Stromal cell of bone marrow (primary cell): ENCODE measurements around the gene SLC44A4.
"Not testable (repeated sequence)": the region's sequence is repeated elsewhere in the genome, so short reads cannot be mapped to it uniquely, and the experiment has no call there.

Source experiments
- DNase-seq: peaks from one replicate; pipeline ENCODE4 v3.0.0-alpha.2; 2012; ENCODE audit warnings: low read depth

The SLC44A4 gene

GRCh38 chr6:31858707-31859106, 20.1 kb downstream of the SLC44A4 start:
- DNase-seq, result no peak

DNA sequence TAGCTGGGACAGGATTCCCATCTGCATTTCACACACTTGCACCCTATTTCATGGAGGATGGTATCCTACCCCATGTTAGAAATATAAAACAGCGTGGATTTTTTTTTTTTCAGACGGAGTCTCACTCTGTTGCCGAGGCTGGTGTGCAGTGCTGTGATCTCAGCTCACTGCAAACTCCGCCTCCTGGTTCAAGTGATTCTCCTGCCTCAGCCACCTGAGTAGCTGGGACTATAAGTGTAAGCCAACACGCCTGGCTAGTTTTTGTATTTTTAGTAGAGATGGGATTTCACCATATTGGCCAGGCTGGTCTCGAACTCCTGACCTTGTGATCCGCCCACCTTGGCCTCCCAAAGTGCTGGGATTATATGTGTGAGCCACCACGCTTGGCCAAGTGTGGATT, 21.0 kb downstream of the SLC44A4 start:
- DNase-seq, result not testable (repeated sequence)

DNA sequence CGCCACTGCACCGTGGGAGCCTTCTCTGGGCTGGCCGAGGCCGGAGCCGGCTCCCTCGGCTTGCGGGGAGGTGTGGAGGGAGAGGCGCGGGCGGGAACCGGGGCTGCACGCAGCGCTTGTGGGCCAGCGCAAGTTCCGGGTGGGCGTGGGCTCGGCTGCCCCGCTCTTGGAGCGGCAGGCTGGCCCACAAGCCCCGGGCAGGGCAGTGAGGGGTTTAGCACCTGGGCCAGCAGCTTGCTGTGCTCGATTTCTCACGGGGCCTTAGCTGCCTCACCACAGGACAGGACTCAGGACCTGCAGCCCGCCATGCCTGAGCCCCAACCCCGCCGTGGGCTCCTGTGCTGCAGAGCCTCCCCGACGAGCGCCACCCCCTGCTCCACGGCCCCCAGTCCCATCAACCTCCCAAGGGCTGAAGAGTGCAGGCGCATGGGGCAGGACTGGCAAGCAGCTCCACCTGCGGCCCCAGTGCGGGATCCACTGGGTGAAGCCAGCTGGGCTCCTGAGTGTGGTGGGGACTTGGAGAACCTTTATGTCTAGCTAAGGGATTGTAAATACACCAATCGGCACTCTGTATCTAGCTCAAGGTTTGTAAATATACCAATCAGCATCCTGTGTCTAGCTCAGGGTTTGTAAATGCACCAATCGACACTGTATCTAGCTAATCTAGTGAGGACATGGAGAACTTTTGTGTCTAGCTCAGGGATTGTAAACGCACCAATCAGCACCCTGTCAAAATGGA, 26.6 kb downstream of the SLC44A4 start:
- not testable (repeated sequence) for DNase-seq

GRCh38 chr6:31851485-31851832, 27.3 kb downstream of the SLC44A4 start:
- DNase-seq, result no peak

- no peak for DNase-seq
Observed at GRCh38 chr6:31850765-31851484, 27.9 kb downstream of the SLC44A4 start.

GRCh38 chr6:31847276-31847978, 31.4 kb downstream of the SLC44A4 start:
- DNase-seq, result no peak

GRCh38 chr6:31844507-31844906, 34.3 kb downstream of the SLC44A4 start:
- DNase-seq, result no peak

DNA sequence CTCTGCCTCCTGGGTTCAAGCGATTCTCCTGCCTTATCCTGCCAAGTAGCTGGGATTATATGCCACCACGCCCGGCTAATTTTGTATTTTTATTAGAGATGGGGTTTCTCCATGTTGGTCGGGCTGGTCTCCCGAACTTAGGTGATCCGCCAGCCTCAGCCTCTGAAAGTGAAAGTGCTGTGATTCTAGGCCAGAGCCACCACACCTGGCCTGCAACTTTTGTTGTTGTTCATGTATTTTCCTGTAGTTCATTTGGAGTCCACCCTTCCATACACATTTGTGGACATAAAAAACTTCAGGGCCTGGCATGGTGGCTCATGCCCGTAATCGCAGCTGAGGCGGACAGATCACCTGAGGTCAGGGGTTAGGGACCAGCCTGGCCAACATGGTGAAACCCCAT, 36.7 kb downstream of the SLC44A4 start:
- DNase-seq, result no peak

DNA sequence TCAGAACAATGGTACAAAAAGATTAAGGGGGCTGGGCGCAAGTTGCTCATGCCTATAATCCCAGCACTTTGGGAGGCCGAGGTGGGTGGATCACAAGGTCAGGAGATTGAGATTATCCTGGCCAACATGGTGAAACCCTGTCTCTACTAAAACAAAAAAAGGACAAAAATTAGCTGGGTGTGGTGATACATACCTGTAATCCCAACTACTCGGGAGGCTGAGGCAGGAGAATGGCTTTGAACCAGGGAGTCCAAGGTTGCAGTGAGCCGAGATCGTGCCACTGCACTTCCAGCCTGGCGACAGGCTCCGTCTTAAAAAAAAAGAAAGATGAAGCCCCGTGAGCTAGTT, 39.0 kb downstream of the SLC44A4 start:
- DNase-seq, result not testable (repeated sequence)

DNA sequence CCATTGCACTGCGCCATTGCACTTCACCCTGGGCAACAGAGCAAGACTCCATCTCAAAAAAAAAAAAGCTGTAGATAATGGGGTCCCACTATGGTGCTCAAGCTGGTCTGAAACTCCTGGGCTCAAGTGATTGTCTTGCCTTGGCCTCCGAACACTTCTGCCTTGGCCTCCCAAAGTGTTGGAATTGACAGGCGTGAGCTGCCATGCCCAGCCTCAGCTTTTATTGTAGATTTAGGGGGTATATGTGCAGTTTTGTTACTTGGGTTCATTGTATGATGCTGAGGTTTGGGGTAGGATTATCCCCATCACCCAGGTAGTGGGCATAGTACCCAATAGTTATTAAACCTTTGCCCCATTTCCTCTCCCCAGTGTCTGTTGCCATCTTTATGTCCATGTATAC, 39.8 kb downstream of the SLC44A4 start:
- DNase-seq, result no peak

DNA sequence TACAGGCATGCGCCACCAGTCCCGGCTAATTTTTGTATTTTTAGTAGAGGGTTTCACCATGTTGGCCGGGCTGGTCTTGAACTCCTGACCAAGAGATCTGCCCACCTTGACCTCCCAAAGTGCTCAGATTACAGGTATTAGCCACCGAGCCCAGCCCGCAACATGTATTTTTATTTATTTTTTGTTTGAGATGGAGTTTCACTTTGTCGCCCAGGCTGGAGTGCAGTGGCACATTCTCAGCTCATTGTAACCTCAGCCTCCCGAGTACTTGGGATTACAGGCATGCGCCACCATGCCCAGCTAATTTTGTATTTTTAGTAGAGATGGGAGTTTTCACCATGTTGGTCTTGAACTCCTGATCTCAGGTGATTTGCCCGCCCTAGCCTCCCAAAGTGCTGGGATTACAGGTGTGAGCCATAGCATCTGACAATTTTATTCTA, 40.7 kb downstream of the SLC44A4 start:
- DNase-seq, result not testable (repeated sequence)

DNA sequence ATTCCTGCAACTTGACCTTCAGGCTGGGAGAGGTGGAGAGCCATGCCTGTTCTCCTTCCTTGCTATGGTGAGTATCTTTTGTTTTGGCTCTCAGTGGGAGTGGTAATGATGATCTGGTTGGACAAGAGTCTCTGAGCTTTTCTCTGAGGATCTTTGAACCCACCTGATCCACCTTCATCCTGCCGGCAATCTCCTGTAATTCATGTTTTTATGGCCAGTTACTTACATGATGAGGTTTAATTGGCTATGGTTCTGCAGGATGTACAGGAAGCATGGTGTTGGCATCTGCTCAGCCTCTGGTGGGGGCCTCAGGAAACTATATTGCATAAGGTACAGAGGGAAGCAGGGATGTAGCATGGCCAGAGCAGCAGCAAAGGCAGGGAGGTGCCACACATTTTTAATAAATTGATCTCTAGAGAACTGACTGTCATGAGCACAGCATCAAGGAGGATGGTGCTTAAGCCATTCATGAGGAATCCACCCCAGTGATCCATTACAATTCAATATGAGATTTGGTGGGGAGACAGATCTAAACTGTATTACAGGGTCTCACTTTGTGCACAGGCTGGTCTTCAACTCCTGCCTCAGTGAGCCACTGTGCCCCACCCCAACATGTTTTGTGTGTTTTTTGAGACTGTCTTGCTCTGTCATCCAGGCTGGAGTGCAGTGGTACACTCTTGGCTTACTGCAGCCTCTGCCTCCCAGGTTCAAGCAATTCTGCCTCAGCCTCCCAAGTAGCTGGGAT, 41.3 kb downstream of the SLC44A4 start:
- DNase-seq, result no peak

DNA sequence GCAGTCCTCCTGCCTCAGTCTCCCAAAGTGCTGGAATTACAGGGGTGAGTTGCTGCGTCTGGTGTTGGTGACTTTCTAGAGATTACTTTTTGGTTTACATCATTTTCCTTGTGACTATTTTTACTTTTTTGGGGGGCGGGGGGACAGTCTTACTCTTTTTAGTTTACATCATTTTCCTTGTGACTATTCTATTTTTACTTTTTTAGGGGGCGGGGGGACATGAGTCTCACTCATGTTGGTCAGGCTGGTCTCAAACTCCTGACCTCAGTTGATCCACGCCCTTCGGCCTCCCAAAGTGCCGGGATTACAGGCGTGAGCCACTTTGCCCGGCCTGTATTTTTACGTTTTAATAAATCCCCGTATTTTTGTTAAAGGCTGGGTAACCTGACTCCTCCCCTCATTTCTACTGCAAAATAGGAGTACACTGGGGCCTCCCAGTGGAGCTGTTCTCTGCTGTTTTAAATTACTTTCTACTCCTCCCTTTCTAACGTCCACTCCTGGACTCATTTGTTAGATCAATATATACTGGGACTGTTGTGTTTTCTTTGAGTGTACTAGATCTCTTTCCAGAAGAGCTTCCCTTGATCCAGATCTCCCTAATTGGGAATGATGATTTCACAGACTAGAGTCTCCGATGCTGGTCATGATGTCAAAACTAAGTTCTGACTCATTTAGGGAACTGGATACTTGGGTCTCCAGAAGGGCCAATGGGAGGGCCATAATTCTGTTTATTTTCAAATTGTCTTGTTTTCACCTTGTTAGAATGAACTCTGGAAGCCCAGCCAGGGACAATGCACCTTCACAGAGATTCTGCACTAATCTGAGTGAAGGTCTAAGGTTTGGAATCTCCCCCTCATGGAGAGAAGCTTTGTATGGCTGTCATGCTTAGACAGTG, 42.1 kb downstream of the SLC44A4 start:
- peak; percentile 51 for DNase-seq

- no peak for DNase-seq
Observed at GRCh38 chr6:31836047-31836473, 42.7 kb downstream of the SLC44A4 start.

GRCh38 chr6:31834367-31835250, 44.2 kb downstream of the SLC44A4 start:
- peak; percentile 80 for DNase-seq

DNA sequence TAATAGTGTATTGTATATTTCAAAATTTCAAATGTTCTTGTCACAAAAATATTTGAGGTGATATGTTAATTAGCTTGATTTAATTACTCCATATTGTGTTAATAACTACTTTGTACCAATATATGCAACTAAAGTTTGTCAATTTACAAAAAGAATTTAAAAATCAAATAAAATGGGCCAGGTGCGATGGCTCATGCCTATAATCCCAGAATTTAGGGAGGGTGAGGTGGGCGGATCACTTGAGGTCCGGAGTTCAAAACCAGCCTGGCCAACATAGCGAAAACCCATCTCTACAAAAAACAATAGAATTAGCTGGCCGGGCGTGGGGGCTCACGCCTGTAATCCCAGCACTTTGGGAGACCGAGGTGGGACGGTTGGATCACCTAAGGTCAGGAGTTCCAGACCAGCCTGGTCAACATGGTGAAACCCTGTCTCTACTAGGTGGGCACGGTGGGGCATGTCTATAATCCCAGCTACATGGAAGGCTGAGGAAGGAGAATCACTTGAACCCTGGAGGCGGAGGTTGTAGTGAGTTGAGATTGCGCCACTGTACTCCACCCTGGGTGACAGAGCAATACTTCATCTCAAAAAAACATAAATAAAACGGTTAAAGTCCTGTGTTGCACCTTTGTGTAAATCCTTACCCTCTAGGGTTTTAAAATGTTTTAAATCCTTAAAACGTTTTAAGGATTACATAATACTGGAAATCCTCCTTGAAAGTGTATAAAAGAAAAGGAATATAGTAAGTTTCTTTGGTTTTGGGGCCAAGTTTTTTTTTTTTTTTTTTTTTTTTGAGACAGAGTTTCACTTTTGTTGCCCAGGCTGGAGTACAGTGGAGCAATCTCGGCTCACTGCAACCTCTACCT, 47.2 kb downstream of the SLC44A4 start:
- no peak for DNase-seq

DNA sequence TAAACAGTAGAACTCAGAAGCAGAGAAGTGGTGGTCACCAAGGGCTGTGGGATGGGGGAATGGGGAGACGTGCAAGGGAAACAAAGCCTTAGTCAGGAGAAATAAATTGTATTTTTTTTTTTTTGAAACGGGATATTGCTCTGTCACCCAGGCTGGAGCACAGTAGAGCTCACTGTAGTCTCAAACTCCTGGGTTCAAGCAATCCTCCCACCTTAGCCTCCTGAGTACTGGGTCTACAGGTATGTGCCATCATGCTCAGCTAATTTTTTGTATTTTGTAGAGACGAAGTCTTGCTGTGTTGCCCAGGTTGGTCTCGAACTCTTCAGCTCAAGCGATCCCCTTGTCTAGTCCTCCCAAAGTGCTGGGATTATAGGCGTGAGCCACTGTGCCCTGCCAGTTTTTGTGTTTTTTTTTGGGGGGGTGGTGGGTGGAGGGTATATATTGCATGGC, 47.9 kb downstream of the SLC44A4 start:
- DNase-seq, result no peak

DNA sequence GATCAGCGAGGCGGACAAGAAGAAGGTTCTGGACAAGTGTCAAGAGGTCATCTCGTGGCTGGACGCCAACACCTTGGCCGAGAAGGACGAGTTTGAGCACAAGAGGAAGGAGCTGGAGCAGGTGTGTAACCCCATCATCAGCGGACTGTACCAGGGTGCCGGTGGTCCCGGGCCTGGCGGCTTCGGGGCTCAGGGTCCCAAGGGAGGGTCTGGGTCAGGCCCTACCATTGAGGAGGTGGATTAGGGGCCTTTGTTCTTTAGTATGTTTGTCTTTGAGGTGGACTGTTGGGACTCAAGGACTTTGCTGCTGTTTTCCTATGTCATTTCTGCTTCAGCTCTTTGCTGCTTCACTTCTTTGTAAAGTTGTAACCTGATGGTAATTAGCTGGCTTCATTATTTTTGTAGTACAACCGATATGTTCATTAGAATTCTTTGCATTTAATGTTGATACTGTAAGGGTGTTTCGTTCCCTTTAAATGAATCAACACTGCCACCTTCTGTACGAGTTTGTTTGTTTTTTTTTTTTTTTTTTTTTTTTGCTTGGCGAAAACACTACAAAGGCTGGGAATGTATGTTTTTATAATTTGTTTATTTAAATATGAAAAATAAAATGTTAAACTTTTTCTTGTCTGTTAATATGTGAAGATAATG, 49.0 kb downstream of the SLC44A4 start:
- no peak for DNase-seq
